GM19193 (cell line): ENCODE data around the gene PSTPIP1.

ENCODE experiments used
- POLR2A ChIP-seq: IDR thresholded peaks from 4 replicates; pipeline ENCODE4 v1.6.1; 2011; ENCODE audit not compliant: insufficient read depth, insufficient read length; ENCODE audit errors: extremely low read depth

Gene PSTPIP1

DNA sequence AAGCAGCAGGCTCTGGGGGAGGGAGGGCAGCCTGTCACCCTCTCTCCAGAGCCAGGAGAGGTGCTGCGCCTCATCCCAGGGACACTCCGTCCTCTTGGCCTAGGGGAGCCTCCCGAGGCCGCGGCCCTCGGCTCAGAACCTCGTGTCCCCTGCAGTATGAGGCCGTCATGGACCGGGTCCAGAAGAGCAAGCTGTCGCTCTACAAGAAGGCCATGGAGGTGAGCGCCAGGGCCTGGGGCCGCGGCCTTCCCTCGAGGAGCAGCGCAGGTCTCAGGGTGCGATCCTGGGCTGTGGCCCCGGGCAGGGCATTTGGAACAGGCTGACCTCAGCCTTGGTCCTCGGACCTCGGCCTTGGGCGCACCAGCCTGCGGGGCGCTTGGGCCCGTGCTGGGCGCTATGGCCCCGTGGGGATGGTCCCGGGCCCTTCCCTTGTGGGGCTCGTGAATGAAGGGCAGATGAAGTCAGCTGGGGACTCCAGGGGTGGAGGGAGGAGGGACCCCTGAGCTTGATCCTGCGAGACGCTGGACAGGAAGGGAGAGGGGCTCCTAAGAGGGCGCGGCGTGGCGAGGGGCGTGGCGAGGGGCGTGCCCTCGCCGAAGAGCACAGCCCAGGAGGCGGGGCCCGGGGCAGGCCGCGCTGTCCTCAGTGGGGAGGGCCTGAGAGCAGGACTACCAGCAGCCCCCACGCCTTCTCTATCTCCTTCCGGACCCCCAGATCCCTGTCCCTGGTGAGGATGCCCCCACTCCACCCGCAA, 32.9 kb downstream of the PSTPIP1 start:
- TF ChIP-seq POLR2A: no peak

- TF ChIP-seq POLR2A: no peak
These were observed 33.7 kb downstream of the PSTPIP1 start for GRCh38 chr15:77028451-77029165.

DNA sequence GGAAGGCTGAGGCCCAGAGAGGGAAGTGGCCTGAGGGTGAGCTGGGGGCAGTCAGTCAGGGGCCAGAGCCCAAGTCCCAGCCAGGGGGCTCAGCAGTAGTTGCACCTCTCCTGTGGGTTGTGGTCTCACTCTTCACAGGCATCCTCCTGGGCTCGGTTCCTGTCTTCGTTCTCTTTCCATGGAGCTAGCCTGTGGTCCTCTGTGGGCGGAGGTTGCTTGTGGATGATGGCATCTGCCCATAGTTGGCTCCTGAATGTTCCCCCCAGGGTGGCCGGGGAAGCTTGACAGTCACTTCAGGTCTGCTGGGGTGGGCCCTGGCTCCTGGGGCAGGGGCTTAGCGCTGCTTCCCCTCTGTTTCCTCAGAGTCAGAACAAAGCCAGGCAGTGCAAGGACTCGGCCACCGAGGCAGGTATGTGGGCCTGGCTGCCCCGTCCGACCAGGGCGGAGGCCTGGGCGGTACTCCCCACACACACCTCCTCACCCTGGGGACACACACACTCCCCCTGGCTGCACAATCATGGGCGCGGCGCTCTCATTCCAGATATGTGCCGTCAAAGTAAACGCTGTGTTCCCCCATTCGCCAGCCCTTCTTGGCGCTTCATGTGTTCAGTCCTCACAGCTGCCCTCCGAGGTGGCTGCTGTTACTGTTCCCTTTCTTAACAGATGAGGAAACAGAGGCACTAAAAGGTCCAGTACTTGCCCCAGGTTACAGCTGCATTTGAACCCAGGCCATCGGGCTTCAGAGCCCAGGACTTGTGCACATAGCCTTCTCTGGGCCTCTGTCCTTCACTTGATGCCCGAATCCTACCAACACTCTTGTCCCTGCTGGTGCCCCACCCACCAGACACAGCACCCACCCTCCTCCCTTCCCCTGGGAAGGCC, 34.5 kb downstream of the PSTPIP1 start:
- no peak for TF ChIP-seq POLR2A

DNA sequence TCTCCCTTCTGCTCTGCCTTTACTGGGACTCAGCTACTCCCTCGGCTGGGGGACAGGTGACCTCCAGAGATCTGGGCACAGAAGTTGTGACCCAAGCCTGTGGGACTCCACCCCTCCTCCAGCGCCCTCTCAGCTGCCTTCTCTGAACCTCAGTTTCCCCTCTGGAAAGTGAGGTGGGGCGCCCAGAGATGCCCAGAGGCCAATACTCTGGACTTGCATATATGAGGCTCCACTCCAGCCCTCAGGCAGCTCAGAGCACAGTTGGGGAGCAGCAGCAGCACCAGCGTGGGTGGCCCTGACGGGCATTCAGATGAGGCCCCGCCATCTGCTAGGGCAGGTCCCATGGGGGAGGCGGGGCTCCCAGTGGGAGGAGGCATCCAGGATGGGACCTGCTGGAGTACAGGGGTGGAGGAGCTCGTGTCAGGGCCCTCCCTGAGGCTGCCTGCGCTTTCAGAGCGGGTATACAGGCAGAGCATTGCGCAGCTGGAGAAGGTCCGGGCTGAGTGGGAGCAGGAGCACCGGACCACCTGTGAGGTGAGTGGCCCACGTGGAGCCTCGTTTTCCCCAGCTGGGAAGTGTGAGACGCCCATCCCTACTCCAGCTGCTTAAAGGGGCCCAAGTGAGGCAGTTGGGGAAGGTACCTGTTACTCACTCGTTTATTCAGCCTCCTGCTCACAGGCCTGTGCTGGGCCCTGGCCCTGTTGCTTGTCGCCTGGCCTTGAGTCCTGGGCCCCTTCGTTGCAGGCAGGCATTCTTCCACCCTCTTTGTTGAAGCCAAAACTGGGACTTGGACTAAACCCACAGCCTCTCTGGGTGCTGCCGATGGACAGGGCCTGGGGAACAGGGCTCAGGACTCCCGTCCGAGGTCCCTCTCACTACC, 35.4 kb downstream of the PSTPIP1 start:
- TF ChIP-seq POLR2A: no peak

DNA sequence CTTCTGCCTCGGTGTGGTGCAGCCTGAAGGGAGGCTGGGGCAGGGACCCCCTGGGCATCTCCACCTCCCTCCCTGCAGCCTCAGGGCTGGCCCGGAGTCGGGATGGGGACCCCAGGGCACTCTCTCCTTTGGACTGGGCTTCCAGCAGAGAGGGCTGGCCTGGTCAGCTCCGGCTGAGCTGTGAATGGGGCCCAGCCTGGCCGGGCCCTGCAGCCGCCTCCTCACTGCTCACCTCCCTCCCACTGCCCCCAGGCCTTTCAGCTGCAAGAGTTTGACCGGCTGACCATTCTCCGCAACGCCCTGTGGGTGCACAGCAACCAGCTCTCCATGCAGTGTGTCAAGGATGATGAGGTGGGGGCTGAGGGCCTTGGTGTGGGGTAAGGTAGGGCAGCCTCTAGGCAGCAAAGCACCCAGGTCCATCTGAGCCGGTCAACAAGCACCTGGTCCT, 36.0 kb downstream of the PSTPIP1 start:
- TF ChIP-seq POLR2A: no peak

DNA sequence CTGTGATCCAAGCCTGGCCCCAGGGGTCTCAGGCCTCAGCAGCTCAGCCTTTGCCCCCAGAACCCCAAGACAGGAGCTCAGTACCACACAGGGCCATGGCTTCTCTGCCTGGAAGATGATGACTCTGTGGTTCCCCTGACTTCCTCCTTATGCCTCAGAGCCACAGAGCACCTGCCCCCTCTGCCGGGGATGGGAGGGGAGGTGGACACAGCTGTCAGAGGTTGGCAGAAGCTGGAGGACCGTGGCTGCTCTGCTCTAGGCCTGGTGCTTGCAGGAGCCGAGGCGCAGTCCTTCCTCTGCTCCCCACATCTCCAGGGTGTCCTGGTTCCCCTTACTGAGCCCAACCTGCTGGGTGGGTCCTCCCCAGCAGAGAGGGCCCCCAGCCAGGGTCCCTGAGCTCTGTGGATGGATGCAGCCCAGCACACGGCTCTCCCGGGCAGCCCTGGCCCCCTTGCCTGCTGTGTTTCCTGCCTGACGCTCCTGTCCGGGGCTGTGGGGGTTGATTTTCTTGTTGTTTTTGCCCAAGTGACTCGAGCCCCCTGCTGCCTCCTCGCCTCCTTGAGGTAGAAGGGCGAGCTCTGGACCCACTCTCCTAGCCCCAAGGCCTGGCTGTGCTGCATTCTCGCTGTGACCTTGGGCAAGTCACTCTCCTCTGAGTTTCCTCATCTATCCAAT, 36.6 kb downstream of the PSTPIP1 start:
- peak; percentile 15 for TF ChIP-seq POLR2A

DNA sequence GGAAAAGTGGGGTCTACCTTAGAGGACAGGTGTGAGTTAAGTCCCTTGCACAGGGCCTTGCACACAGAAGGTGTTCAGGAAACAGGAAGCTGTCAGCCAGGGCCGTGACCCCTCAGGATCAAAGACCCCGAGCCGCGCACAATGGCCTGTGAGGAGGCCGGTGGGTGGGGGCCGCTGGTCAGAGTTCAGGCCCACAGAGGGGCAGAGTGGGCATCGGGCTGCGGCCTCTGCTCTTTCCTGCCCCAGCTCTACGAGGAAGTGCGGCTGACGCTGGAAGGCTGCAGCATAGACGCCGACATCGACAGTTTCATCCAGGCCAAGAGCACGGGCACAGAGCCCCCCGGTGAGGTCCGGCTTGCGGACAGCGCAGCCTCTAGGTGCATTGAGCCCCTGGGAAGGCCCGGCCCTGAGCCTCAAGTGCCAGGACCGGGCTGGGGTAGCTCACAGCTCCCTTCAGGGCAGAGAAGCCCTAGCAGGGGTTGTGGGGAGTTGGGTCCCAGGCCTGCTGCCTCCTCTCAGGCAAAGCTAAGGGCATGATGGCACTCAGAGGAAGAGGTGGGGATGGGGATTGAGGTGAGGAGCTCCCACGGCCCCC, 37.2 kb downstream of the PSTPIP1 start:
- TF ChIP-seq POLR2A: no peak

- no peak for TF ChIP-seq POLR2A
These were observed 37.9 kb downstream of the PSTPIP1 start for GRCh38 chr15:77032647-77033416.

- TF ChIP-seq POLR2A: no peak
These were observed 38.4 kb downstream of the PSTPIP1 start for GRCh38 chr15:77033417-77033728.

DNA sequence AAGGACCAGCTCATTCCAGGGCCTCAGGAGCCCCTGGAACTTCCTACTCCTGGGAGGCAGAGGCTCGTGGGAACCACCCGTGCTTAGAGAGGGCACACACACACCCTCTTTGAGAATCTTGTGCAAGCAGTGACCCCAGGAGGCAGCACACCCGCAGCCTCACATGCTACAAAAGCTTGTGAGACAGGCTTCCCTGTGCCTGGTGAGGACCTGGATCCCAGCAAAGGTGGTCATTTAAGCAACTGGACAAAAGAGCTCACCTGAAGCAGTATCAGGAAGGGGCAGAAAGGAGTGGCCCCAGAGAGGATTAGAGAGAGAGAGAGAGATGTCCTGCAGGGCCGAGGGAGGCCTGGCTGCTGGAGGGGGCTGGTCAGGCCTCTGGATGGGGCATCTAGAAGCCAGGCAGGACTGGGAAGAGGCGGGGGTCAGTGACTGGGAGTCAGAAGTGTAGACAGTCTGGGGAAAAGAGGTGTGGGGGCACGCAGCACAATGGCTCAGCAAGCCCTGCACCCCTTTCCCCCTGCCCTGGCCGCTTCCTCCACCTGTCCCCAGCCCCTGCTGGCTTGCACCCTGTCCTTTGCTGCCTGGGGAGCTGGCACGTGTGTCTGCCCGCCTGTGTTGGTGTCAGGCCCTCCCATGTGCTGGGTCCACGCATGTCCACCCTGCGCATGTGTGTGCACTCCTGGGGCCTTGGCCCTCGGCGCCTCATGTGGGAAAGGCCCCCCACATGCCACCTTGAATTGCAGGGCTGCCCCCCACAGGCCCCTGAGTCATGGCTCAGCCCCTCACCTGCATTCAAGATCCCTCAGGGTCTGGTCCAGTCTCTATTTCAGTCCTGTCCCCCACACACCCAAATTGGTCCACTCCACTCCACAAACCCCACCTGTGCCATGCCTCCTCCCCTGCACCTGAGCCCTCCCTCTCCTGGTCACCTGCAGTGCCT, 39.1 kb downstream of the PSTPIP1 start:
- no peak for TF ChIP-seq POLR2A

DNA sequence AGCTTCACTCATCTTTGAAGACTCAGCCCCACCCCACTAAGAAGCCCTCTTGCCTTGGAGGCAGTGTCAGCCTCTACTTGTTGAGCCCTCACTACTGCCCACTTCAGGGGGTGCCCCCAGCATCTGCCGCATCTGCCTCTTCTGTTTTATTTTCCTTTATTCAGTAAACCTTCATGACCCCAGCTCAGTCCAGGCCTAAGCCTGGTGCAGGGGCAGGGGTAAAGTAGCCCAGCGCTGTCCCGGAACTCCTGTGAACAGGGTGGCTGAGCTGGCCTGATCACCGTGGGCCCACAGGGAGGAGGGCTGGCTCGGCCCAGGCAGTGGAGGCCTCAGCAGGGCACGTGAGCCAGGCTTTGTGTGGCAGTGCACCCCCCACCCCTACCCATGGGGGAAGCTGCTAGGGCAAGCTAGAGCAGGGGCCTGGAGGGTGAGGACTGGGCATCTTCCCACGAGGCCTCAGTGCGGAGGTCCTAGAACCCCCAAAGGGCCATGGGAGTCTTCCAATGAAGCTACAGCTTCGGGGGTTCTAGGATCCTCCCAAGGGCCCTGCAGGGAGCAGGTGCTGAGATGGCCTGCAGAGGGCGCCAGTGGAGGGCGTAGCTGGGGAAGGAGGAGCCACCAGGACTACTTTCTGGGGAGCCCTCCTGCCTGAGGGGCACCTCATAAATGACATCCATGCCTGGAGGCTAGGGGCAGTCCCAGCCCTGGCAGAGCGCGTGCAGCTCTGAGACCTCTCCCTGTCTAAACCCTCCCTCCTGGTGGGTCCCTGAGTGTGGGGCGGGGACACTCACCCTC, 40.0 kb downstream of the PSTPIP1 start:
- TF ChIP-seq POLR2A: no peak
